Urothelium cell line (cell line): ENCODE results near the gene SOBP.
"Not testable (repeated sequence)": the region's sequence is repeated elsewhere in the genome, so short reads cannot be mapped to it uniquely, and the experiment has no call there.

Experiments
- DNase-seq: peaks from one replicate; pipeline ENCODE4 v3.0.0; 2011; ENCODE audit warnings: low spot score, mixed read lengths
- FAIRE-seq: peaks from 2 replicates; lab custom pipeline; 2011; peaks lifted over from hg19 to GRCh38; lab: Jason Lieb, UNC

SOBP gene

DNA sequence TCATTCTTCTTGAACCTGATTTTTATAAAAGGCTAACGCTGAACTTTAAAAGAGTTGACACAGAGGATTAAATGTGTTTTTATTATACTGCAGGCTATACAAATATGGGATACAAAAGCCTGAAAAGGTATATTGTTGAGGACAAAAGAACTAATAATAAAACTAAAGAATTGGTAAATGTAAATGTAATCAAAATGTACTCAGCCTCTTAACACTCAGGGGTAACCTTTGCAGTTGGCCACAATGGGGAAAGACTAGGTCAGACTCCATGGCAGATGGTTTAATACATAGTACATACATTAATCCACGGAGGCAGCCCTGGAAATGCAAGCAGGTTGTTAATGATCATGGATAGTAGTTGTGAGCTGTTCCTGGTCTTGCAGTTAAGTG is 57.5 kb downstream of the SOBP start:
- DNase-seq: no peak
- FAIRE-seq: no peak

DNA sequence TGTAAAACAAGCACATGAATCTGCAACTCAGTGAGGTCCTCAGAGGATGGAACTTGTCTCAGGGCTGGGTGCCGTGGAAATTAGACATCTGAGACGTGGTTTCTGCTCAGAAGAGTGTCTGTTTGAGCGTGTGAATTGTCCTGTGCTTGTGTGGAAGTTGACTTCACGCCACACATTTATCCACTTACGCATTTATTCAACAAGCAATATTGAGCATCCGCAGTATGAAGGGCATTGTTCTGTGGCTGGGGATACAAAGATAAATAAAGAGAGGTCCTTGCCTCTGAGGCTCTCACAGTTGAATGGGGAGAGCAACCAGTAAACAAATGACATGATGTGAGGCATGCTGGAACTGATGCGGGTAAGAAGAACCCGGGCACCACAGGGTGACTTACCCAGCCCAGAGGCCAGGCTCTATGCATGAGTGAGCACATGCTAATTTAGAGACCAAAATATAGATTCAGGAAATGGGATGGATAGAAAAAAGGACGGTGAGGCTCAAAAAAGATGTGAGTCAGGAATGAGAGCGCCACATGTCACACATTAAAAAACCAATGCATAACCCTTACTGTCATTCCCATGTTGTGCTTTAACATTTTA is 60.4 kb downstream of the SOBP start:
- no peak for DNase-seq
- FAIRE-seq: no peak

DNA sequence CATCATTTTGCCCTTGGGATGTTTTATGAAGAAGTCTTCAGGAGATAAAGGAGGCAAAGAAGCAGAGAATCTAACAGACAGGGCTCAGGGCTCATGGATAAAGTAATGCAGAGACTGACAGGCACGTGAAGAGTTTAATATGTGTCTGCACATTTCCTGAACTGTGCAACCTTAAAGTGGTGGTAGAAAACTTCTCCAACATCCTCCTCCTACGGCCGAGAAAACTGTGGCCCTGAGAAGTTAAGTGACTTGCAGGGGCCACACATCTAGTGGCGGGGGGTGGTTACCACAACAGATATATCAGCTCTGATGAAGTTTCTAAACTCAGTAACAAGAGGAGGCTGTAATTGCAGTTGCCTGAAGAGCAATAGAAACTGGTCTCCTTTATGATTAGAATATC is 61.0 kb downstream of the SOBP start:
- DNase-seq: no peak
- FAIRE-seq: no peak

DNA sequence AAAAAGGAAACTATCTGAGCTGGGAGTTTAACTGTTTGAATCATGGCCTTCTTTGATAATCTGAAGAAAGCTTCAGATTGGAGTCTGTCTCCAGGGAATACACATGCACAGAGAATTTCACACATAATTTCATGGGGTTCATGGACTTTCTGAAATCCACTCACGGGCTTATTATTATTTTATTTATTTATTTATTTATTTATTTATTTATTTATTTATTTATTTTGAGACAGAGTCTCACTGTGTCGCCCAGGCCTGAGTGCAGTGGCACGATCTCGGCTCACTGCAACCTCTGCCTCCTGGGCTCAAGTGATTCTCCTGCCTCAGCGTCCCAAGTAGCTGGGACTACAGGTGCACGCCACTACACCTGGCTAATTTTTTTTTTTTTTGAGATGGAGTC is 63.2 kb downstream of the SOBP start:
- FAIRE-seq, DNase-seq: not testable (repeated sequence)

DNA sequence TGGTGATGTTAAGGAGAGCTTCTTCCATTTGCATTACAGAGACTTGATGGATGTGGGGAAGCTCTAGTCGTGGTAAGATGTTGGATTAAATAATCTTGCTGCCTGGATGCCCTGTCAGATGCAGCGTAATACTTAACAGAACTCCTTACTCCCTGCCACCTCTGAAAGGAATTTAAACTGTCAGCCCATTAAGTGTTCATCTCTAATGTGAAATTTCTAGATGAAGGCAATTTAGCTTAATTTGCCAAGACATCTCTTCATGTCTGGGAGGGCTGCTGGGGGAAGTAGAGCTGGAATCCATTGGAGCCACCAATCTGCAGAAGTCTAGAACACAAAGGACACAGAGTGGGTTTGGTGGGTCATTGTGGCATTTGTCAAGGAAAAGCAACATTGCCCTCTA is 64.4 kb downstream of the SOBP start:
- FAIRE-seq (no peak), DNase-seq (no peak)

DNA sequence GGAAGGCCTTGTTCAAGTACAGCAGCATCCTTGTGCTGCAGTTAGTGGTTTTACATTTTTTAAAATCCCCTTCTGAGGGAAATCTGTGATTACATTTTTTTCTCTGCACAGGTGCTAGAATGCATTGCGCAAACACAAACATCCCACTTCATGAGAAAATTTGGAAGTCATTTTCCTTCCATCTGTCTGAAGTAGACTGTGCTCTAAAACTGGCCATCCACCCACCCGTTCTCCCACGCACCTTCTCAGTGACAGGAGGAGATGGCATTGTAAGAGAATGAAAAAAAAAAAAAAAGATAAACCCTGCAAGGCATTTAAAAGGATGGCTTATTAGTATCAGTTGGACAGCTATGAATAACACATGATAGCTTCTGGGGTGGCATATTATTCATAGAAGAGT is 65.0 kb downstream of the SOBP start:
- FAIRE-seq: no peak
- no peak for DNase-seq

DNA sequence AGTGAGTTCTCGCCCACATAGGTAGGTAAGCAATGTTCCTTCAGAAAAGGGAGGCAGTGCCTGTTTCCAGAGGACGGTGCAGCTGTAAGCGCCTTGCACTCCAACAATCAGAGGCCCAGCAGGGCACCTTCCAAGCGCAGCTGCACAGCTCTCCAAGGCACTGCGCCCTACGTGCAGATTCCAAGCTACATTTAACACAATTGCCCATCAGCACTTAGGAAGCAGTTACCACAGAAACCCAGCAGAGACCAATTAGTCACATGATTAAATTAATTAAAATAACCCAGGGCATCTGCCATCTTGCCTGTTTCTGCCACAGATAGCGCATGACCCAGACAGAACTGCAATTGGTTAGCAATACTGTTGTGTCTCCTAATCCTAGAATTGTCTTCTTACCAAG is 65.5 kb downstream of the SOBP start:
- DNase-seq: no peak
- FAIRE-seq: no peak

DNA sequence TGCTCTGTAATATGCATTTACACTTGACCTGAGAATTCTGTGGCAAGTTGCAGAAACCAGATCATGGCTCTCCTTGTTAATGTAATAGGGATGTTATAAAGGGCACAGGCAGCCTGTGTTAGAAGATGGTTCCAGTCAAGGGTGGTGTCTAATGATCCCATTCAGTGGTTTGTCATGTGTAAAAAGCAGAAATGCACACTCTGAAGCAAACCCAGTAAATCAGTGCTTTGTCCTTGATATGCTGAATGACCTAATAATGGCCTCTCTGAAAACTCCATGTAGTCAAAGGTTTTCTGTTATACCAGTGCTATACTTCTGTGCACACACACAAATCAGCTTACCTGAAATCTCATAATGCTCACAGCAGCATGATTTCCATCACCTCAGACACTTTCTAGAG is 66.2 kb downstream of the SOBP start:
- no peak for FAIRE-seq
- no peak for DNase-seq

DNA sequence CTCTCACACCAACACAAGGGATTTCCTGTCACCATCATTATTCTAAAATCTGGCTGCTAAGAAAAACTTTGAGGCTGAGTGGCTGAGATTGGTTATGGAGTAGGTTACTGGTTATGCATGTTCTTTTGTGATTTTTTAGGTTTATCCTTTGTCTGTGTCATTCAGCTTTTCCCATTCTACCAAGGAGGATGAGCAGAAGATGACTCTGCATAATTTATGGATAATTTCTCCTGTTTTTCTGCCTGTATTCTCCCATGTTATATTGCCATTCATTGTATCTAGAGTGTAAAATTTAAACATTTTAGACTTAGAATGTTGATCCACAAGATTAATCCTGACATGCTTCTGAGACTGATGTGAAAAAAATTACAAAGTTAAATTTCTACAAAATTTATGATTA is 67.8 kb downstream of the SOBP start:
- no peak for DNase-seq
- FAIRE-seq: no peak

DNA sequence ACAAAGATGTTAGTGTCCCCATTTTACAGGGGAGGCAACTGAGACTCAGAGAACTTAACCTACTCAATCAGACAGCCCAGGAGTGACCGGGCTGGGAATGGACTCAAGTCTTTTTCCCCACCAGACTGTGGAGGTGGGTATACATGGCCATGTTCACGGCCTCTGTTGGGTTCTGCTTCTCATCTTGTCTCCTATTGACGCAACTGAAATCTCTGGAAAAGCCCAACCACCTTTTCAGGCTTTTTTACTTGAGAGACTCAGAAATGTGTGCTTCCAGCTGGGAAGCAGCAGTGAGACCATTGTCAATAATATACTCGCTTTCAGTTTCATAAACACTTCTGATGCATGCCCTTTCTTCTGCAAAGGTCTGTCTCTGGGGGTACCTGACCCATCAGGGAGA is 70.7 kb downstream of the SOBP start:
- FAIRE-seq (no peak), DNase-seq (no peak)

DNA sequence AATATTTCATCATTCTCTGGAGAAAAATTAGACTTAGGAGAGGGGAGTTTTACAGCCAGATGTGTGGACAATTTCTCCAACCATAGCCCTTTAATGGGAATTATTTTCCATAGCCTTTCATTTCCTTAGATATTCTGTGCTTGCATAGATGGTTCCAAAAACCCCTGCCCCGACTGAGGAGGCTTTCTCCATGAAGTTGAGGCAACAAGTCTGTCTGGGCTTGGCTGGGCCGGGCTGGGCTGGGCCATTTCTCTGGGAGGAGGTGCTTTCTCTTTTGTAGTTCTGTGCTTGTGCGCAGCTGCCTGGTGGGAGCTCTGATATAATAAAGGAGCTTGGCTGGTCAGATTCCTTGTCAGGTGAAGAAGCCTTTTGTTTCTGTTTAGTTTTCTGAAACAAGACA is 71.4 kb downstream of the SOBP start:
- no peak for FAIRE-seq

DNA sequence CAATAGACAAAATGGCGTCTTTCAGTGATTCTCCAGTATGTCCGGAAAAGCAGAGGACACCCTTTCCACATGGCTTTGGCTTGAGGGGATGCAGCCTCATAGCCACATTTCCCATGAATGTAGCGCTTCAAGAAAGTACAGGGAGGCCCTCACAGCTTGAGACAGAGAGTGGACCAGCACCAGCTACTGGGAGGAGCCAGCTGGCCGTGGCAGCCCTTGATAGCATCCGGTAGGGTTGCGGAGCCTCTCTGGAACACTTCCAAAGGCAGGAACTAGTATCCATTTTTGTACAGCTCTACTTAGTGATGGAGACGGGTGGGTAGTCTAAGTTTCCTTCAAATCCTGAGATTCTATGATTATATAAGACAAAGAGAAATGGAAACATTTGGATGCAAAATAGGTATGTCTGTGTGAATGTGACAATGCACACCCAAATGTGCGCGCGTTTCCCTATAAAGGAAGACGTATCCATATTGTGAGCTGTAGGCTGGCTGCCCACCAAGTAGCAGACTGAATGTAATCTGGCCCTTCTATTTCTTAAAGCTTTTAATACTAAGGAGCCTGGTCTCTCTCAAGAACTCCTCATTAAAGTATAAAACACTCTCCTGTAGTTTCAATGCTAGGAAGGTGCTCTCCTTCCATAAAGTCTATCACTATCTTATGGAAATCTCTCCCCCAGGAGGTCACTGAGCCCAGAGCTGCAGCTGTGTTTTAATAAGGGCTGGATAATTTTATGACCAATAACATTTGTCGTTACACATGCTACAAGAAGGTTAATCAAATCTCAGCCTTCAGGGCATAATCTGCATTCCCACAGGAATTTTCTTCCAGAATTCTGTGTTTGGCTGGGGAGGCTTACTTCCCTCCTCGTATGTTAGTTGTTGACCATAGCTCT is 74.0 kb downstream of the SOBP start:
- no peak for DNase-seq
- FAIRE-seq: no peak

More for the DNA sequence above, 71.4 kb downstream of the SOBP start:
- DNase-seq: no peak

DNA sequence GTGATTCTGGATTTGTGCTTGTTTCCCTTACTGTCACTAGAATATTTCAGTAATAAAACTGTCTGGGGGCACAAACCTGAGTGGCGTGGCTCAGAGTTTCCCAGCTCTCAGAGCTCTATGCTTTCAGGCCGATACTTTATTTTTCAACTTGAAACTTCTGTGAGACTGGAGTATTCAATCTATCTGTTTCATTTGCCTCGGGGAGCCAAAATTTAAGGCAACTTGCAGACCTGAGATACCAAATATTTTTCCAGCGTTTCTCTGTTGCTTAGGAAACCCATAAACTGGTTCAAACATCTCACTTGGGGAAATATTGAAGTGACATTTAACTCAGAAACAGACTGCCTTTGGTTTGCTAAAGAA is 74.7 kb downstream of the SOBP start:
- no peak for FAIRE-seq

DNA sequence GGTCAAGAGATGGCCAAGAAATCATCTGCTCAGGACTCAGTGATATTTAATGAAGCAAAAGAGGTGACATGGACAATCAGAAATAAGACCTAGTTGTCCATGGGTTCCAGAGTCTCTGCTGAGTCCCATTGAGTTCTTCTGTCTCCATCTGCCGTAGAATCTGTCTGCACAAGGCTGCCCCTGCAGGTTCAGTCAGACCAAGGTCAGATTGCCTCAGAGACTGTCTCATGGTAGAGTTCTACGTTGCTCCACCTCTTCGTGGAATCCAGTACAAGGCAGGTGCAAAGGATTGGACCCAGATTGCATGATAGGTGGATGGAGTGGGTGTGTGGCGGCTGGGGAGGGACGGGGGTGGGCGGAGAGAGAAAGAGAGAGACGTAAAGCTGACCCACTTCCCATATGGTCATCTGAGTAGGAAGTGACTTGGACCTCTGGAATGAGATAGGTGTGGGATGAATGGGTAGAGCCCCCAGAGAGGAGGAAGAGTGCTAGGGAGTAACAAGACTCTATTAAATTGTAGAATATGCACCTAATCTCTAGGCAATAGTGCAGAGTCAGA is 75.3 kb downstream of the SOBP start:
- FAIRE-seq (no peak), DNase-seq (no peak)

More for the DNA sequence above, 74.7 kb downstream of the SOBP start:
- DNase-seq: no peak

DNA sequence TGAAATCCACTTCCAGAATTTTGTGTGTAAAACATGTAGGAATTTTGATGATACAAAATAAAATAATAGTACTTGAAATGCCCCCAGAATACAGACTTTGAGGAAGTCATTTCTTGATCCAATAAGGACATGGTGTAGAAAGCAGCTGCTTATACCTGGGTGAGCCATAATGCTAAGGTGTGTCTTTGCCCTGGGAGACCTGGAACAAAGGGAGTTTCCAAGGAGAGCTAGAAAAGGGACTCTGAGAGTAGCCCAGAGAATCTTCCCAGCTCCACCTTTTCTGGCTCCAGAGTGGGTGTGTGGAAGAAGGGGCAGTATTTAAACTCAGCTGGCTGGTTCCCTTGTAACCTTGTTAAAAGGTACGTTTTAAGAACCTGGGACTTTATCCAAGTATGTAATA is 77.7 kb downstream of the SOBP start:
- DNase-seq (no peak), FAIRE-seq (no peak)

DNA sequence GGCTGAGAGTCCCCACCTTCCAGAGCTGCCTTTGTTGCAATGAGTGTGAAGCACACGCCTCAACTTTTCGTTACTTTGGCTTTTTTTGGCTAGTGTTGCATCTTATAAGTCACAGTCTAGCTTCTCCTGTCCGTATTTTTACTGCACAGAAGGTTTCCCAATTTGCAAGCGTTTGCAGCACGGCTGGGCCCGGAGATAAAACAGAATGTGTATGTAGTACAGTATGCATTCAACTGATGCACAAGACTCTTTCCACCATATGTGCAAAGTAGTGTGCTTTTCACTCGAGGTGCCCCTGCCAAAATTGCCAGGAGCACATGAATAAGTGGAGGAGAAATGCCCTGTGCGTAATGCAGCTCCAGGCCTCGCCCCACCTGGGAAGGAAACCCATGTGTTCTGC is 79.6 kb downstream of the SOBP start:
- FAIRE-seq (no peak), DNase-seq (no peak)

DNA sequence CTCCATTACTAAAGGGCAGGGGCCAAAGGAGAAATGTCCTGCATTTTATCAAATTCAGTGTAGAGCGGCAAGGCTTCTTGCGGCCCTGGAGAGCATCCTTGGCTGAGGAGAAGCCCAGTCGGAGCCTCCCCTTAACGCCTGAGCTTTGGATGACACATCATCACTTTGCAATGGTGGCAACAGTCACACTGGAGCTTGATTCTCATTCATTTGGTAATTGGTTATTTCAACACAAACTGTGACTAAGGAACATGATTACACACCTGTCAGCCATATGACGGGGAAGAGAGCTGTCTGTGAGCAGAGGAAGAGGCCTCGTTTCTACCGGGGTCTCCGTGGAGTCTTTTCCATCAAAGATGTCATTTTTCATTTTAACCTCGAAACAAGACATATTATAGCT is 81.4 kb downstream of the SOBP start:
- FAIRE-seq: no peak
- no peak for DNase-seq

DNA sequence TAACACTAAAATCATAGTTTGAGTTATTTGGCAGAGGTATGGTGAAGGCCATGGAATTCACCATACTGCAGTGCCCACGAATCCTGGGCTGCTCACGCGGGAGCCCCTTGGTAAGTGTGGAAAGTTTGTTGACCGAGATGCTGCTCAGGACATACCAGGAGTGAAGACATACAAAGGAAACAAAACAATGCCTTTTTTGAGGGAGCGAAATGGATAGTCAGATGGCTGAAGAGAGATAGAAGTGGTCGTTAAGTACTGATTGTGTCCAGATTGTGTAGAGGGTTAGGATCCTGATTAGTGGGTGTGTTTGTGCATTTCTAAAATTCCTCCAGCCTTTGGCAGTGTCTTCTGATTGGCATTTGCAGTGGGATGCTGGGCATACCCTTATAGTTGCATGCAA is 83.0 kb downstream of the SOBP start:
- FAIRE-seq: no peak

DNA sequence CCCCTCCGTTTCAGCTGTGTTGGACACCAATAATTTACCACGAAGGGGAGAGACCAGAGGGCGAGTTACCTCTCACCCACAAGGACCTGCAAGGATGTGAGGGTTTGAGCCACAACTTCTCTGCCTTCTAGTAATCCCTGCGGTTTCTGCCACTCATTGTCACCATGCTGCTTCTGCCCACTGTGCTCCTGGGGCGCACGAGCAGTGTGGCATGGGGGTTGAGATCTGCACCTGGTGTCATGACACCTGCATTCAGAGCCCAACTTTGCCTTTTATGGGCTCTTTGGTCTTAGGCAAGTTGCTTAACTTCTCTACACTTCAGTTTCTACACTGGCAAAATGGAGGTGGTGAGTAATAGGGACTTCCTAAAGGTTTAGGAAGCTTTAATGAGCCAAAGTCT is 84.9 kb downstream of the SOBP start:
- FAIRE-seq: no peak

More for the DNA sequence above, 83.0 kb downstream of the SOBP start:
- no peak for DNase-seq

DNA sequence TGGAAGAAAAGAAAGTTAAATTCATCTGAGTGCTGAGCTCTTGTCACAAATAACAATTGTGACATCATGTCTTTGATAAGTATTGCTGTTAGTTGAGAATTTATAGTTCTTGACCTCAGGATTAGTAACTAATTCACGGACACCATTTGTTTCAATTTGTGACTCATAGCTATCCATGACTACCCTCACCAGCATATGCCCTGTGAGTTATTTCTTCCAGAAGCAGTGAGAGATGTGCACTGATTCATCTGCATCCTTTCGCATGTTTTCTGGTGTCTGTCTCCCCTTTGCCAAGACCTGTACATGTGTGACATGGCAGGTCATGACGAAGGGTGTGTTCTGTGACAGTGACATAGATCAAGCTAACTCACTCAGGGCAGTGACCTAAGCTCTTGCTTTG is 86.9 kb downstream of the SOBP start:
- FAIRE-seq: no peak
- no peak for DNase-seq

More for the DNA sequence above, 84.9 kb downstream of the SOBP start:
- no peak for DNase-seq

DNA sequence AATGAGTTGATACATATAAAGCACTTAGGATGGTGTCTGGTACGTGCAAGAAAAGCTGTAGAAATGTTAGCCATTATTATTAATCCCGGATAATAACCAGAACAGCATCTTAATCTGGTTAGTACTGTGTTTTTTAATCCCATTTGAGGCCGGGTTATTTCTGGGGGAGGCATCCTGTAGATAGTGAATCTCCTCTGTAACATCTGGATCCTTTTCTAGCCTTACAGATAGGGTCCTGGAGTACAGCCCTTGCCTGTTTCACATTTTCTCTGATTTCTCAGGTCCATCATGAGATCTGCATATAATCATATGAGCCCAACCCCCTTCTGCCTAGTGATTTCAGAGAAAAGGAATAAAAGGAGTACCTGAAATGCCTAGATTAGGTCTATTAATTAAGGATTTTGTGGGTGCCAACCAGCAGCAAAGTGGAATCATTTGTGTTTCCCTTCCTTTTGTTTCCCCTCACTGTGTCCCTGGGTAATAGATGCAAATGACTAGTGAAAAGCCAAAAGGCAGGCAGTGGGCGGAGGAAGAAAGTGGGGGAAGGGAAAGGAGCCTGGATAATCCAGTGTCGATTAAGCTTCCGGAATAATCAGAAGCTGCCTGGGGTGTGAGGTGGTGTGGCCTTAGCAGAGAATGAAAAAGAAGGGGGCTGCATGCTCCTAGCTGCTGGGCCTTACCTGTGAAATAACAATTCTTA is 88.9 kb downstream of the SOBP start:
- FAIRE-seq: no peak

More for the DNA sequence above, 88.9 kb downstream of the SOBP start:
- no peak for DNase-seq
